SH-SY5Y (cell line): ENCODE data around the gene EAF1.

Experiments
- GATA2 ChIP-seq: IDR thresholded peaks from 2 replicates; pipeline ENCODE4 v1.6.1; 2011; ENCODE audit warnings: mild to moderate bottlenecking, low read depth, low read length
- GATA3 ChIP-seq: IDR thresholded peaks from 2 replicates; pipeline ENCODE4 v1.6.1; 2011; ENCODE audit warnings: low read depth, mild to moderate bottlenecking, low read length, moderate library complexity

GRCh38 chr3:15387735-15388134, 39.7 kb upstream of the EAF1 start:
- TF ChIP-seq GATA2, result no peak
- TF ChIP-seq GATA3, result no peak
